ENCODE results near the gene ZNF334. TPM values are rescaled to one million over a fixed set of nuclear protein-coding genes. Genes with fewer than 3 reads are reported as not detected.

The ZNF334 gene
- total RNA-seq, 4 donors from 2014 or later: 0.44 to 11.1 (median 1.1) TPM

- TF ChIP-seq CTCF (IDR thresholded peaks at IDR 0.05; ENCODE audit: low read depth): no peak
Observed at GRCh38 chr20:46550461-46550860, 37.1 kb upstream of the ZNF334 start, which contains the start of gene OCSTAMP. OCSTAMP (minus strand) TSS chr20:46550654; CDS start chr20:46550560, 94 bp downstream.

- no peak for TF ChIP-seq CTCF (IDR thresholded peaks at IDR 0.05; ENCODE audit: low read depth)
Observed at GRCh38 chr20:46549188-46549972, 36.0 kb upstream of the ZNF334 start.

GRCh38 chr20:46548688-46549087 lies 35.3 kb upstream of the ZNF334 start:
- TF ChIP-seq CTCF (IDR thresholded peaks at IDR 0.05; ENCODE audit: low read depth): no peak

GRCh38 chr20:46547995-46548394 lies 34.6 kb upstream of the ZNF334 start:
- no peak for TF ChIP-seq CTCF (IDR thresholded peaks at IDR 0.05; ENCODE audit: low read depth)

GRCh38 chr20:46546936-46547335 lies 33.6 kb upstream of the ZNF334 start:
- no peak for TF ChIP-seq CTCF (IDR thresholded peaks at IDR 0.05; ENCODE audit: low read depth)

GRCh38 chr20:46546298-46546697 lies 32.9 kb upstream of the ZNF334 start:
- TF ChIP-seq CTCF (IDR thresholded peaks at IDR 0.05; ENCODE audit: low read depth): no peak

GRCh38 chr20:46545827-46546138 lies 32.4 kb upstream of the ZNF334 start:
- no peak for TF ChIP-seq CTCF (IDR thresholded peaks at IDR 0.05; ENCODE audit: low read depth)
